OCI-LY3 (cell line): ENCODE results near the gene NAB2.

ENCODE experiments used
- CTCF ChIP-seq: fragments of 200-600, 300-600 bp; sonication (generic); IDR thresholded peaks from 2 replicates; pipeline ENCODE4 v1.5.1; 2014; ENCODE audit warnings: antibody characterized with exemption, low read length, low read depth
- EZH2phosphoT487 ChIP-seq: fragments of 200-600 bp; shearing (Covaris generic); IDR thresholded peaks from 2 replicates; pipeline ENCODE4 v1.6.1; 2018; ENCODE audit warnings: antibody characterized with exemption, mixed run types, low read depth

- TF ChIP-seq CTCF (no peak), EZH2phosphoT487 (no peak)
Measured at GRCh38 chr12:57118711-57119271, 29.9 kb downstream of the NAB2 start.
